ENCODE results near the gene RPS6KB2. TPM values are rescaled to one million over a fixed set of nuclear protein-coding genes. Genes with fewer than 3 reads are reported as not detected.

RPS6KB2 gene
- total RNA-seq, 1 experiment from 2014 or later: 116 TPM

- no peaks in the 10 kb centered on the region for H3K9me3 ChIP-seq
- ChIA-PET CTCF (interaction anchor here (0.5 to 4.1 kb wide), 8 partner anchors 14 to 82 kb away, joined by 3 to 45 read pairs (median 3); partner anchors contain the start of genes CORO1B, PPP1CA and RAD9A), POLR2A (interaction anchor here (0.5 to 1.7 kb wide), 9 partner anchors 14 to 72 kb away, joined by 3 to 18 read pairs (median 6); partner anchors contain the start of genes AIP, CORO1B, POLD4 and PPP1CA)
- H3K4me1 Mint-ChIP-seq (ENCODE audit: low read depth, unreplicated experiment): peaks cover 32% of the 10 kb centered on the region
- peak; percentile 99 to 100 for DNase-seq
- H3K36me3 ChIP-seq (ENCODE audit: control insufficient read depth, insufficient read depth, low read length): no peaks in the 10 kb centered on the region
- peak overlapping the region; percentile 68 for H3K27ac Mint-ChIP-seq (ENCODE audit: unreplicated experiment)
- H3K27me3 ChIP-seq (replicated peaks; ENCODE audit: control insufficient read depth, insufficient read depth, low read length): no peaks in the 10 kb centered on the region
- peak overlapping the region; percentile 59 for H3K4me3 ChIP-seq (ENCODE audit: low read depth, low read length)
- peak overlapping the region; percentile 71 for H3K4me3 Mint-ChIP-seq (ENCODE audit: unreplicated experiment)
- peaks cover 13% of the 10 kb centered on the region for H3K4me1 ChIP-seq
- H3K9me3 Mint-ChIP-seq (ENCODE audit: unreplicated experiment): no peaks in the 10 kb centered on the region
- peaks cover 27% of the 10 kb centered on the region for H3K36me3 Mint-ChIP-seq (ENCODE audit: insufficient read depth, unreplicated experiment)
- intact Hi-C loops (cut with micrococcal nuclease; ENCODE audit: unreplicated experiment): loop anchor here (1.0 to 2.0 kb wide), 4 partner anchors 9 to 48 kb away; partner anchors contain the start of gene TMEM134
- H3K27me3 Mint-ChIP-seq (ENCODE audit: insufficient read depth, unreplicated experiment): no peaks in the 10 kb centered on the region
- TF ChIP-seq, protein P1, sequence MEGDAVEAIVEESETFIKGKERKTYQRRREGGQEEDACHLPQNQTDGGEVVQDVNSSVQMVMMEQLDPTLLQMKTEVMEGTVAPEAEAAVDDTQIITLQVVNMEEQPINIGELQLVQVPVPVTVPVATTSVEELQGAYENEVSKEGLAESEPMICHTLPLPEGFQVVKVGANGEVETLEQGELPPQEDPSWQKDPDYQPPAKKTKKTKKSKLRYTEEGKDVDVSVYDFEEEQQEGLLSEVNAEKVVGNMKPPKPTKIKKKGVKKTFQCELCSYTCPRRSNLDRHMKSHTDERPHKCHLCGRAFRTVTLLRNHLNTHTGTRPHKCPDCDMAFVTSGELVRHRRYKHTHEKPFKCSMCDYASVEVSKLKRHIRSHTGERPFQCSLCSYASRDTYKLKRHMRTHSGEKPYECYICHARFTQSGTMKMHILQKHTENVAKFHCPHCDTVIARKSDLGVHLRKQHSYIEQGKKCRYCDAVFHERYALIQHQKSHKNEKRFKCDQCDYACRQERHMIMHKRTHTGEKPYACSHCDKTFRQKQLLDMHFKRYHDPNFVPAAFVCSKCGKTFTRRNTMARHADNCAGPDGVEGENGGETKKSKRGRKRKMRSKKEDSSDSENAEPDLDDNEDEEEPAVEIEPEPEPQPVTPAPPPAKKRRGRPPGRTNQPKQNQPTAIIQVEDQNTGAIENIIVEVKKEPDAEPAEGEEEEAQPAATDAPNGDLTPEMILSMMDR (IDR thresholded peaks at IDR 0.05; ENCODE audit: insufficient read depth in 1 of 2, low read depth in 1 of 2, low read length in 1 of 2, severe bottlenecking in 1 of 2, unreplicated experiment in 1 of 2): no peak
- BruUV-seq (replicated peaks): no TSS peak
Measured at GRCh38 chr11:67420646-67421429, 7.5 kb upstream of the RPS6KB2 start.

DNA sequence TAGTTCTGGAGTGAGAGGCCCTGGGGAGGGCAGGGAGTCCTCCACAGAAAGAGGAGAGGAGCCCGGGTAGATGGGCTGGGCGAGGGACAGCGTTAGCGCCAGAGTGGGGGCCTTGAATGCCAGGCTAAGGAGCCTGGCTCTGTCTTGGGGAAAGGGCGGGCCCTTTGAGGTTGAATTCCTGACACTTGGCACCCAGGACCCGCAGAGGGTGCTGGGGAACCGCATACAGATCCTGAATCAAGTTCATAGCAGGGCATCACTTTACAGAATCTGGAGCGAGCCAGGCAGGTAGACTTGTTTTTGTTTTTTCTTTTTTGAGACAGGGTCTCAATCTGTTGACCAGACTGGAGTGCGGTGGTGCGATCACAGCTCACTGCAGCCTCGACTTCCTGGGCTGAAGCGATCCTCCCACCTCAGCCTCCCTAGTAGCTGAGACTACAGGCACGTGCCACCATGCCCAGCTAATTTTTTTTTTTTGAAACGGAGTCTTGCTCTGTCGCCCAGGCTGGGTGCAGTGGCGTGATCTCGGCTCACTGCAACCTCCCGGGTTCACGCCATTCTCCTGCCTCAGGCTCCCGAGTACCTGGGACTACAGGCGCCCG lies 6.8 kb upstream of the RPS6KB2 start:
- peaks cover 23% of the 10 kb centered on the region for H3K36me3 Mint-ChIP-seq (ENCODE audit: insufficient read depth, unreplicated experiment)
- H3K4me1 Mint-ChIP-seq (ENCODE audit: low read depth, unreplicated experiment): peaks cover 25% of the 10 kb centered on the region
- no peaks in the 10 kb centered on the region for H3K27me3 ChIP-seq (replicated peaks; ENCODE audit: control insufficient read depth, insufficient read depth, low read length)
- TF ChIP-seq, protein P1 (IDR thresholded peaks at IDR 0.05; ENCODE audit: insufficient read depth in 1 of 2, low read depth in 1 of 2, low read length in 1 of 2, severe bottlenecking in 1 of 2, unreplicated experiment in 1 of 2): no peak
- intact Hi-C loops (cut with micrococcal nuclease; ENCODE audit: unreplicated experiment): loop anchor here (1.0 to 2.0 kb wide), 4 partner anchors 9 to 47 kb away; partner anchors contain the start of gene TMEM134
- no peaks in the 10 kb centered on the region for H3K27me3 Mint-ChIP-seq (ENCODE audit: insufficient read depth, unreplicated experiment)
- POLR2A ChIA-PET: interaction anchor here (0.5 to 1.7 kb wide), 5 partner anchors 14 to 68 kb away, joined by 3 to 18 read pairs (median 3); partner anchors contain the start of genes AIP, POLD4 and PPP1CA
- peaks cover 13% of the 10 kb centered on the region for H3K4me1 ChIP-seq
- peak overlapping the region; percentile 68 for H3K27ac Mint-ChIP-seq (ENCODE audit: unreplicated experiment)
- H3K9me3 ChIP-seq: no peaks in the 10 kb centered on the region
- peak overlapping the region; percentile 18 for H3K4me3 ChIP-seq (ENCODE audit: low read depth, low read length)
- DNase-seq: no peak
- no peaks in the 10 kb centered on the region for H3K9me3 Mint-ChIP-seq (ENCODE audit: unreplicated experiment)
- BruUV-seq (replicated peaks): TSS peak; percentile 68
- CTCF ChIA-PET: interaction anchor here (2.0 to 4.1 kb wide), 2 partner anchors 20 to 30 kb away, joined by 9 to 45 read pairs; partner anchors contain the start of genes PPP1CA and RAD9A
- no peaks in the 10 kb centered on the region for H3K36me3 ChIP-seq (ENCODE audit: control insufficient read depth, insufficient read depth, low read length)
- peak overlapping the region; percentile 71 for H3K4me3 Mint-ChIP-seq (ENCODE audit: unreplicated experiment)

DNA sequence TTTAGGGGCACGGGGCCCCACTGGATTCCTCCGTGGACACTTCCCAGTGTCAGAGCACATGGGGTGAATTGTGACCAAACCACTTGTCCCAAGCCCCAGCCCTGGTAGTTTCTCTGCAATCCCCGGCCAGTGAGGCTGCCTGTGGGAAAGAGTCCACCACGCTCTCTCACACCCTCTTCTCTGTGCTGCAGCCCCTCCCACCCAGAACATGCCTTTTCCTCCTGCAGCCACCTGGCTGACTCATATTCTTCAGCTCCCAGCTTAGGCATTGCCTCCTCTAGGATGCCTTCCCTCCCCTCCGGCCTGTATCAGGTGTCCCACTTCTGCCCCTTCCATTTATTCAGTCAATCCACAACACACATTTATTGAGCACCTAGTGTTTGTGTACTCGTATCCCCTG lies 5.4 kb upstream of the RPS6KB2 start:
- H3K4me3 Mint-ChIP-seq (ENCODE audit: unreplicated experiment): peak overlapping the region; percentile 12
- Histone ChIP-seq H3K4me3 (ENCODE audit: low read depth, low read length) (no peak overlapping the region), H3K4me1 (peaks cover 13% of the 10 kb centered on the region), H3K9me3 (no peaks in the 10 kb centered on the region), H3K27me3 (replicated peaks; ENCODE audit: control insufficient read depth, insufficient read depth, low read length) (no peaks in the 10 kb centered on the region), H3K36me3 (ENCODE audit: control insufficient read depth, insufficient read depth, low read length) (no peaks in the 10 kb centered on the region)
- ChIA-PET POLR2A (interaction anchor here (0.6 kb wide), 1 partner anchor 753 kb away, joined by 3 read pairs; no protein-coding TSS in a partner anchor), CTCF (interaction anchor here (0.6 to 2.2 kb wide), 3 partner anchors 20 to 580 kb away, joined by 3 to 11 read pairs (median 3); partner anchors contain the start of genes CORO1B and PPP1CA)
- no TSS peak for BruUV-seq (replicated peaks)
- no peaks in the 10 kb centered on the region for H3K27me3 Mint-ChIP-seq (ENCODE audit: insufficient read depth, unreplicated experiment)
- peaks cover 25% of the 10 kb centered on the region for H3K4me1 Mint-ChIP-seq (ENCODE audit: low read depth, unreplicated experiment)
- H3K27ac Mint-ChIP-seq (ENCODE audit: unreplicated experiment): peak overlapping the region; percentile 37
- peaks cover 25% of the 10 kb centered on the region for H3K36me3 Mint-ChIP-seq (ENCODE audit: insufficient read depth, unreplicated experiment)
- no peak for DNase-seq
- intact Hi-C loops (cut with micrococcal nuclease; ENCODE audit: unreplicated experiment): no loop called here
- TF ChIP-seq, protein P1 (IDR thresholded peaks at IDR 0.05; ENCODE audit: insufficient read depth in 1 of 2, low read depth in 1 of 2, low read length in 1 of 2, severe bottlenecking in 1 of 2, unreplicated experiment in 1 of 2): no peak
- H3K9me3 Mint-ChIP-seq (ENCODE audit: unreplicated experiment): no peaks in the 10 kb centered on the region
